HG02763 (cell line): ENCODE results near the gene SNX8.
"Not testable (repeated sequence)": the region's sequence is repeated elsewhere in the genome, so short reads cannot be mapped to it uniquely, and the experiment has no call there.

Source experiments
- ATAC-seq: cut with Tn5 transposase; IDR thresholded peaks from one replicate; pipeline ENCODE4 v1.9.1; 2021; ENCODE audit warnings: mild to moderate bottlenecking, moderate library complexity; ENCODE audit not compliant: unreplicated experiment

Gene SNX8

DNA sequence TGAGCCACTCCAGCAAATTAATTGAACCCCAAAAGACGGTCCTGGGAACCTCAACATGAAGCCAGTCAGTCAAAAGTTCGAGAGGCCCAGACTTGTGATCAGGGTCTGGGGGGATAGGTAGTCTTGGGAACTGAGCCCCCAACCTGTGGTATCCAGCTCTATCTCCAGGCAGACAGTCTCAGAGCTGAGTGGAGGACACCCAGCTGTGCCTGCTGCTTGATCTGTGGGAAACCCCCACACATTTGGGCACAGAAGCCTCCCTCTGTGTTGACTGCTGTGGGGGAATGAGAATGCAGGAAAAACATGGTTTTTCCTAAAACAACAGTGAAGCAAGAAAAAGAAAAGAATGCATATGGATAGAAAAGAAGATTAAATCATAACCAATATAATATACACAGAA is 16.3 kb upstream of the SNX8 start:
- no peak for ATAC-seq

DNA sequence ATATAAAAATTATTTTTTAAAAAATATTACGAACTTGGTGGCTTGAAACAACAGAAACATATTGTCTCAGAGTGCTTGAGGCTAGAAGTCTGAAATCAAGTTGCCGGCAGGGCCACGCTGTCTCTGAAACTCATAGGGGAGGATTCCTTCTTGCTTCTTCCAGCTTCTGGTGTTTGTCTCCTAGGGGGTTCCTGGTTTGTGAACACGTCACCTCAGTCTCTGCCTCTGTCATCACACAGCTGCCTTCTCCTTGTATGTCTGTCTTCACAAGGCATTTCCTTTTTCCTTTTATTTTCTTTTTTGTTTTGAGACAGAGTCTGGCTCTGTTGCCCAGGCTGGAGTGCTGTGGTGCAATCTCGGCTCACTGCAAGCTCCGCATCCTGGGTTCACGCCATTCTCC is 12.7 kb upstream of the SNX8 start:
- no peak for ATAC-seq

DNA sequence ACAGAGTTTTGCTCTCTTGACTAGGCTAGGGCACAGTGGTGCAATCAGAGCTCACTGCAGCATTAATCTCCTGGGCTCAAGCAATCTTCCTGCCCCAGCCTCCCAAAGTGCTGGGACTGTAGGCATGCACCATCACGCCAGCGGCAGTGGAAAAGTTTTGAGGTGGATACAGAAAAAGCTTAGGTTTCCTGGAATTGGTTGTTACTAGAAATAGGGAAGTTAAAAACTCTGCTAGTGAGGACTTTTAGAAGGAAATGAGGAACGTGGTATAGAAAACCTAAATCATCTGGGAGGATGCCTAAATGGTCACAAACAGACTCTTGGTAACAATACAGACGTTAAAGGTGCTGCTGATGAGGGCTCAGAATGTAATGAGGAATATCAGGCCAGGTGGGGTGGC is 10.9 kb upstream of the SNX8 start:
- ATAC-seq: no peak

DNA sequence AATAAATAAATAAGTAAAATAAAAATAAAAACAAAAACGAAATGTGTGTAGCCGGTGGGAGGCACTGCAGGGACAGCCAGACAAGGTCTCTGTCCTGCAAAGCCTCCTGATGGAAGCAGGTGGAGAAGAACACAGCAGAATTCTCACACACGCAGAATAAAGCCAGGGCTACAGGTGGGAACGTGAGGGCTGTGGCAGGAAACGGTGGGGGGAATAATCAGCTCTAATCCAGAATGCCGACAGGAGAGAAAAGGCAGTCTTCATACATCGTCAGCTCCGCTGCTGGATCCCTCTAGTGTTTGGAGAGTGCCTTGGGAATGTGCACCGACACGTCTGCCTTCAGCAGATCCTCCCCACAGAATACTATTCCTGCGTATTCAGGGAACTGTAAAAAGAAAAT is 6.8 kb upstream of the SNX8 start:
- ATAC-seq: no peak

DNA sequence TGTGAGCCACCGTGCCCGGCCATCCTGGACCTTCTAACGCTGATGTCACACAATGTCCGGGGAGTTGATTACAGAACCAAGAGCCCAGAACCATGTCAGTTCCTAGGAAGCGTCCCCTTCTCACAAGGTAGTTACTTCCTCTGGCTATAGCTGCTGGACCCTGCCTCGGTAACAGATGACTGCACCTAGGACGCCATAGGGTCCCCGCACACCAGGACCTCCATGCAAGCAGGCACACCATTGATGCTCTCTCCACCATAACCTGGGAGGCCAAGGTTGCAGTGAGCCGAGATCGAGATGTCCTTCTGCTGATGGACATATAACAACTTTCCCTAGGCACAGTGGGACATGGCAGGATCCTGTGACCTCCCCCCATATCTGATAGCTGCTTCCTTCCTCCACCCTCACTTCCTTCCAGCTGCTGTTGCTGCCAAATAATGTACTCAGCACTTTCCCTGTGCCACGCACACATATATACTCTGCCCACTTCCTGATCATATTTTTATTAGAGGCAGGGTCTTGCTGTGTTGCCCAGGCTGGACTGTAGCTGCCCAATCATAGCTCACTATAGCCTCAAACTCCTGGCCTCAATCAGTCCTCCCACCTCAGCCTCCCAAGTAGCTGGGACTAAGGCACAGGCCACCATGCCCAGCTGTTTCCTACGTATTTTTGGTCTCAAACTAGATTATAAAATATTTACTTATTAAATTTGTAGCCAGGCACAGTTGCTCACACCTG is 3.5 kb upstream of the SNX8 start:
- no peak for ATAC-seq

DNA sequence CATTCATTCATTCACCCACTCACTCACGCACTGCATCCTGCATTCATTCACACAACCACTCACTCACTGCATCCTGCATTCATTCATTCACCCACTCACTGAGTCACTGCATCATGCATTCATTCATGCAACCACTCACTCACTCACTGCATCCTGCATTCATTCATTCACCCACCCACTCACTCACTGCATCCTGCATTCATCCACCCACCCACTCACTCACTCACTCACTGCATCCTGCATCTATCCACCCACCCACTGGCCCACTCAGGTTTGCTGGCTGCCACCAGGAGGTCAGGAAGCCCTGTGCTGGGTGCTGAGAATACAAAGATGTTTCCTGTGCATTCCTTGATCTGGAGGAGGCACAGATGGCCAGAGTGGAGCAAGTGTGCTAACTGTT is 2.3 kb upstream of the SNX8 start:
- ATAC-seq: no peak

DNA sequence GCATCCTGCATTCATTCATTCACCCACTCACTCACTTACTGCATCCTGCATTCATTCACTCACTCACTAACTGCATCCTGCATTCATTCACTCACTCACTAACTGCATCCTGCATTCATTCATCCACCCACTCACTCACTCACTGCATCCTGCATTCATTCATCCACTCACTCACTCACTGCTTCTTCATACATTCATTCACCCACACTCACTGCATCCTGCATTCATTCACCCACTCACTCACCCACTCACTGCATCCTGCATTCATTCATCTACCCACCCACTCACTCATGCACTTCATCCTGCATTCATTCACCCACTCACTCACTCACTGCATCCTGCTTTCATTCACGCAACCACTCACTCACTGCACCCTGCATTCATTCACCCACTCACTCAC is 1.5 kb upstream of the SNX8 start:
- ATAC-seq: no peak

DNA sequence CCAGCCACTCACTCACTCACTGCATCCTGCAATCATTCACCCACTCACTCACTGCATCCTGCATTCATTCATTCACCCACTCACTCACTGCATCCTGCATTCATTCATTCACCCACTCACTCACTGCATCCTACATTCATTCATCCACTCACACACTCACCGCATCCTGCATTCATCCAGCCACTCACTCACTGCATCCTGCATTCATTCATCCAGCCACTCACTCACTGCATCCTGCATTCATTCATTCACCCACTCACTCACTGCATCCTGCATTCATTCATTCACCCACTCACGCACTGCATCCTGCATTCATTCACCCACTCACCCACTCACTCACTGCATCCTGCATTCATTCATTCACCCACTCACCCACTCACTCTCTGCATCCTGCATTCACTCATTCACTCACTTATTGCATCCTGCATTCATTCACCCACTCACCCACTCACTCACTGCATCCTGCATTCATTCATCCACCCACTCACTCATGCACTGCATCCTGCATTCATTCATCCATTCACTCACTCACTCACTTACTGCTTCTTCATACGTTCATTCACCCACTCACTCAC is 802 bp upstream of the SNX8 start:
- ATAC-seq: not testable (repeated sequence)

DNA sequence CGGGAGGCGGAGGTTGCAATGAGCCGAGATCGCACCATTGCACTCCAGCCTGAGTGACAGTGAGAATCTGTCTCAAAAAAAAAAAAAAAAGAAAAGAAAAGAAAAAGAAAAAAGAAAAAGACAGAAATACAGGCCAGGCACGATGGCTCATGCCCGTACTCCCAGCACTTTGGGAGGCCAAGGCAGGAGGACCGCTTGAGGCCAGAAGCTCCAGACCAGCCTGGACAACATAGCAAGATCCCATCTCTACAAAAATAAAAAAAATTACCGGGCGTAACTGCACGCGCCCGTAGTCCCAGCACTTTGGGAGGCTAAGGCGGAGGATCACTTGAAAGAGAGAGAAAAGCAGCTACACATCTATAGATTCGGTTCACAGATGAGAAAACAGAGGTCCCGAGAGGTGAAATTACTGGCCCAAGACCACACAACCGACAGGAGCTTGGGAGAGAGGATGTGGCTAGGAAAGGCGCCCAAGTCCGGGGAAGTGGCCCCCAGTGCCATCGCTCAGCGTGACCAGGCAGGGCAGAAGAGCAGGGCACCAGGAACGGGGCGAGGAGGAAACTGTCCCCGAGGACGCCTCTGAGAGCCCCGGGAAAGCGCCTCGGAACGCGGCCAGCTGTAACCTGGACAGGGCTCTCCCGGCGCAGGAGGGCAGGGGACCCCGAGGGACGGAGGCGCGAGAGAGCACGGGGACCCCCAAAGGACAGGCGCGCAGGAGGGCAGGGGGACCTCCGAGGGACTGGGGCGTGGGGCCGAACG is 612 bp downstream of the SNX8 start:
- ATAC-seq: peak; percentile 7

DNA sequence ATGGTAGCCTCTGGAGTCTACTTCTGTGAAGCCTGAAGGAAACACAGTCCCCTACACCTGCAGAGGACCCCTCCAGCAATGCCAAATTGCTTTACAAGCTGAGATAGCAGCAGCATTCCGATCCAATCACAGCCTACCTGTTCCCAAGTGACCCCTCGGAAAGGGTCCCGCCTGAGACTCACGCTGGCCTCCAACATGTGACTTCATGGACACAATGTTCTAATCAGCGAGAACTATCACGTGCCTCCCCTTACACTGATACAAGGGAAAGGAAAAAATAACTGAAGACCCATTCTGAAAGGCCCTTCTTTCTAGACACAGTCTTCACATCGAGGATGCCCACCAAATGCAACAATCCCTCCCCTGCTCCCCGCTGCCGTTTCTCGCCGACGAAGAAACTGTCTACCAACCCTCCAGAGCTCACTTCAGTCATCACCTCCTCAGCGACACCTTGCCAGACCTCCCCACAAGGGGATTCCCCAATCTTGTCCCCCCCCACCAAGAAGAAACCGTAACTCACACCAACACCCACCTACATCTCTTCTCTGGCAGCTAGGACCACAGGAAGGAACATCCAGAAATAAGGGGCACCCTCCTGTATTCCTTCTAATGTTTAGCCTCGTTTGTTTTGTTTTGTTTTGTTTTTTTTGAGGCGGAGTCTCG is 1.8 kb downstream of the SNX8 start:
- no peak for ATAC-seq

DNA sequence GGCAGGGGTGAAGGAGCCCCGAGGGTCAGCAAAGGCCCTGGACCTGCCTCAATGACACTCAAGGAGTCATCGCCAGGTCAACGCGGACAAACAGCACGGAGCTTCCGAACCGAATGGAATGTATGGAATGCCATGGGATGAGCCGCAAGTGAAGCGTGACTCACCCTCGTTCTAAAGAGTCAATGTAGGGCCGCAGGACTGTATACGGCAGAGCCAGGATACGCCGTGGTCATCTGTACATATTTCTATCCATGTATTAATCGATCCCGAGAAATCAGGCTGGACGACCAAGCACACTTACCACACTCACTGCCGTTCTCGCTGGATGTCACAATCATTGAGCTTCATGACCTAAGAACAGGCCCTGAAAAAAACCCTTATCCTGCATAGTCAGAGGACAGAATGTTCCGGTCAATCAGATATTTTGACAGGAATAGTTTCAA is 4.3 kb downstream of the SNX8 start:
- no peak for ATAC-seq

DNA sequence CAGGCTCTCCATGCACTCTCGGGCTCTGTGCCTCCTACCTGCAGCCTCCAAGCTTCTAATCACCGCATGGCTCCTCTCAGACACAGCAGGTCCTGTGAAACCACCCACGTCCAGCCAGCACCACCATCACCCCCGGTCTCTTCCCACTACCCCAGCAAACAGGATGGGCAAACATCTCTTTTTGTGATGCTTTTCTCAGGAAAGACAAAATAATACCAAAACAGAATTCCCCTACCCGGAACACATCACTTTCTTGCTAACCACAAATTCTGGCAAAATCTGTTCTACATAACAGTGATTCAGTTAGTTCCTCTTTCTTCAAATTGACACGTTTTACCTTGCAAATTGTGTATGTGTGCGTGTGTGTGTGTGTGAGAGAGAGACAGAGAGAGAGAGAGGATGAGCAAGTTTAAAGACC is 6.5 kb downstream of the SNX8 start:
- peak; percentile 46 for ATAC-seq

DNA sequence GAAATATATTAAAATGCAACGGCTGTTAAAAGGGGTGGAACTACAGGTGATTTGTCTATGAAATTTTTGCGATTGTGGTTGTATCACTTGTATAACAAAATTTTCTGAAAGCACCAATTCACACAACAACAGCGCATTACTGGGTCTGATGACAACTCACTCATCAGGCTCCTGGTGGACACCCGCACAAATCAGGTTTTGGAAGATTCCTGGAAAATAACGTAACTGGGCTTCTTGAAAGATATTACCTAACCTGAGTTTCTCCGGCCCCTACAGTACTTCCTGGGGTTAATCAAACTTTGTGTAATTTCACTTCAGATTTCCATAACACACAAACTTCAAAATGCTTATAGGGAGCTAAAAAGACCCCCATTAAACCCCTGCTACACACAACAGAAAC is 7.6 kb downstream of the SNX8 start:
- no peak for ATAC-seq

DNA sequence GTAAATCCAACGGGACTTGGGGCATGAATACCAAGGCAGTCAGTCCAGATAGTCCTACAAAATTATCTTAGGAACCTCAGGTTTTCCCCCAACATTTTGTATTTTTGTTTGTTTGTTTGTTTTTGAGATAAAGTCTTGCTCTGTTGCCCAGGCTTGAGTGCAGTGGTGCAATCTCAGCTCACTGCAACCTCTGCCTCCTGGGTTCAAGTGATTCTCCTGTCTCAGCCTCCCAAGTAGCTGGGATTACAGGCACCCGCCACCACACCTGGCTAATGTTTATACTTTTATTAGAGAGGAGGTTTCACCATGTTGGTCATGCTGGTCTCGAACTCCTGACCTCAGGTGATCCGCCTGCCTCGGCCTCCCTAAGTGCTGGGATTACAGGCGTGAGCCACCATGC is 9.0 kb downstream of the SNX8 start:
- ATAC-seq: not testable (repeated sequence)

DNA sequence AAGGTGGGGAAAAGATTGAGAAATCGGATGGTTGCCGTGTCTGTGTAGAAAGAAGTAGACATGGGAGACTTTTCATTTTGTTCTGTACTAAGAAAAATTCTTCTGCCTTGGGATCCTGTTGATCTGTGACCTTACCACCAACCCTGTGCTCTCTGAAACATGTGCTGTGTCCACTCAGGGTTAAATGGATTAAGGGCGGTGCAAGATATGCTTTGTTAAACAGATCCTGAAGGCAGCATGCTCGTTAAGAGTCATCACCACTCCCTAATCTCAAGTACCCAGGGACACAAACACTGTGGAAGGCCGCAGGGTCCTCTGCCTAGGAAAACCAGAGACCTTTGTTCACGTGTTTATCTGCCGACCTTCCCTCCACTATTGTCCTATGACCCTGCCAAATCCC is 10.7 kb downstream of the SNX8 start:
- ATAC-seq: not testable (repeated sequence)

DNA sequence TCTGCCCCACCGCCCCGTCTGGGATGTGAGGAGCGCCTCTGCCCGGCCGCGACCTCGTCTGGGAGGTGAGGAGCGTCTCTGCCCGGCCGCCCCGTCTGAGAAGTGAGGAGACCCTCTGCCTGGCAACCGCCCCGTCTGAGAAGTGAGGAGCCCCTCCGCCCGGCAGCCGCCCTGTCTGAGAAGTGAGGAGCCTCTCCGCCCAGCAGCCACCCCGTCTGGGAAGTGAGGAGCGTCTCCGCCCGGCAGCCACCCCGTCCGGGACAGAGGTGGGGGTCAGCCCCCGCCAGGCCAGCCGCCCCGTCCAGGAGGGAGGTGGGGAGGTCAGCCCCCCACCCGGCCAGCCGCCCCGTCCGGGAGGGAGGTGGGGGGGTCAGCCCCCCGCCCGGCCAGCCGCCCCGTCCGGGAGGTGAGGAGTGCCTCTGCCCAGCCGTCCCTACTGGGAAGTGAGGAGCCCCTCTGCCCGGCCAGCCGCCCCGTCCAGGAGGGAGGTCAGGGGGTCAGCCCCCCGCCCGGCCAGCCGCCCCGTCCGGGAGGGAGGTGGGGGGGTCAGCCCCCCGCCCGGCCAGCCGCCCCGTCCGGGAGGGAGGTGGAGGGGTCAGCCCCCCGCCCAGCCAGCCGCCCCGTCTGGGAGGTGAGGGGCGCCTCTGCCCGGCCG is 11.4 kb downstream of the SNX8 start:
- ATAC-seq: not testable (repeated sequence)

DNA sequence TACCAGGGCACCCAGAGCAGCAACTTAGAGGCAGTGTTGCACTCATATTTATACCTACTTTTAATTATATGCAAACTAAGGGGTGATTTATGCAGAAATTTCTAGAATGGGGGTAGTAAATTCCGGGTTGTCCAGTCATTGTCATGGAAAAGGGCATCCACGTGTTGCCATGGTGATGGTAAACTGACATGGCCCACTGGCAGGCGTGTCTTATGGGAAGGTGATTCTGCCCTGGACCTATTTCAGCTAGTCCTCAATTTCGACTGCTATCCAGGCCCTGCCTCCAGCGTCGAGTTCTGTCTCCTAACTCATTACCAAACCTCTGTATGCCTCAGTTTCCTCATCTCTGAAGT is 12.8 kb downstream of the SNX8 start:
- no peak for ATAC-seq

DNA sequence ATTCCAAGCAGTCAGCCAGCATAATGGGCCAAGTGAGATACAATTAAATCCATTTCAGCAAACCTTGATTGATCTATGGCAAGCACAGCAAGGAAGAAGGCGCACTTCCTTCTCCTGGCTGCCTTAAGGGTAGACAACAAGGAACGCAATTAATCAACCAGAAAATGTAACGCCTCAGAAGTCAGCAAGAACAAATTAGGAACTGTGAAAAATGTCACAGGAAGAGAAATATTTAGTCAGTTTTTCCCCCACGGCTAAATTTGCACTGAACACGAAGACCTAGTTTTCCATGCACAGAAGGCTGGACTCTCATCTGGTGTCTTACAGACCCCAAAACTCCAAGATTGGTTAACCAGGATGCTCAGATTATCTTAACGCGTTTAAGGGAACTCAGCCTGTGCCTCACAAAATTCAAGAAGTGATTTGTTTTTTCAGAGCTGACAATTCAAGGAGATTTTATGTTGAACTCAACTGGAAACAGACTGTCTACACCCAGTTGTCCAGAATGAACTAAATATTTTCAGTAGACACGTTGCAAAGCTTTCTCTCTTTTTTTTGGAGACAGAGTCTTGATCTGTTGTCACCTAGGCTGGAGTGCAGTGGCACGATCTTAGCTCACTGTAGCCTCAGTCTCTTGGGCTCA is 14.2 kb downstream of the SNX8 start:
- no peak for ATAC-seq

DNA sequence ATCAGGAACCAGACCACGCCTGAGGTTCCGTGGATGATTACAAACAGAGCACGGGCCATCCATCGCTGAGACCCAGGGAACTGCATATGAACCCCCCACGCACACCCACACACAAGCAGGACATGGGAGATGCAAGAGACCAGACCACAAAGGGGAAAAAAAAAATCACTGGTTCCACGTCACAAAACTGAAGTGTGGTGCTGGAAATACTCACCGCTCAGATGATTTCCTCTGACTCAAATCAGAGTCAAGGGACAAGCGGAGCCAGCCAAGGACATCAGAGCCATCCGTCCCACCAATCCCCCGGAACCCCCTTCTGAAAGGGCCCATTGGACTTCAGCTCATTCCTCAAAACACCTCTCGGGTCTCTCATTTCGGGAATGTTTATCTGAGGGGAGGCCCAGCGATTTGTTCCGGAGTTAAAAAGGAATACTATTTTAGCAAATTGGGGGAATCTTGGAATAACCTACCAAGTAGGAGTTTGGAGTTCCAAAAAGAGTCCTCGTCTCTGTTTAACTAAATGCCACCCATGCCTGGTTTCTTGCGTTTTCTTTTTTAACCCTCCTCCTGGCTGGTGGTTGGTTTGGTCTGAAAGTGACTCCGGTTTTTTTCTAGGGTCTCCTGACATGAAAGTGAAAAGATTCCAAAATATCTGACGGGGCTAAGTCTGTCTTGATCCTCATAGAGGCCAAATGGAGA is 15.0 kb downstream of the SNX8 start:
- ATAC-seq: peak; percentile 49

DNA sequence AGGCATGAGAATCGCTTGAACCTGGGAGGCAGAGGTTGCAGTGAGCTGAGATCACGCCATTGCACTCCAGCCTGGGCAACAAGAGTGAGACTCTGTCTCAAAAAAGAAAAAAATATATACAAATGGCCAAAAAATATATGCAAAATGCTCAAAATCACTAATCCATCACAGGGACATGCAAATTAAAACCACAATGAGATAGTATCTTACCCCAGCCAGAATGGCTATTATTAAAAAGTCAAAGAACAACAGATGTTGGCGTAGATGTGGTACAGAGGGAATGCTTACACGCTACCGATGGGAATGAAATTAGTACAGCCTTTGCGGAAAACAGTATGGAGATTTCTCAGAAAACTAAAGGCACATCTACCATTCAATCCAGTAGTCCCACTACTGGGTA is 17.4 kb downstream of the SNX8 start:
- no peak for ATAC-seq
